Measurements from ENCODE around the gene HOXC4. TPM values are rescaled to one million over a fixed set of nuclear protein-coding genes. Genes with fewer than 3 reads are reported as not detected.

The HOXC4 gene
- polyA plus RNA-seq, 1 donor from 2014 or later = not detected

DNA sequence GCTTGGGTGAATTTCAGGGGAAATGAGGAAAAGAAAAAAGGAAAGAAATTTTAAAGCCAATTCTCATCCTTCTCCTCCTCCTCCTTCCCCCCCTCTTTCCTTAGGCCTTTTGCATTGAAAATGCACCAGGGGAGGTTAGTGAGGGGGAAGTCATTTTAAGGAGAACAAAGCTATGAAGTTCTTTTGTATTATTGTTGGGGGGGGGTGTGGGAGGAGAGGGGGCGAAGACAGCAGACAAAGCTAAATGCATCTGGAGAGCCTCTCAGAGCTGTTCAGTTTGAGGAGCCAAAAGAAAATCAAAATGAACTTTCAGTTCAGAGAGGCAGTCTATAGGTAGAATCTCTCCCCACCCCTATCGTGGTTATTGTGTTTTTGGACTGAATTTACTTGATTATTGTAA lies 1.9 kb downstream of the HOXC4 start:
- H3K9me3 ChIP-seq (ENCODE audit: low read length) = no peaks in the 10 kb centered on the region
- no peaks in the 10 kb centered on the region for H3F3A ChIP-seq (ENCODE audit: insufficient read depth, low read length, poor library complexity, severe bottlenecking)
- H3K27ac ChIP-seq (ENCODE audit: low read length) = no peak overlapping the region
- H3K4me3 ChIP-seq (ENCODE audit: low read length) = no peak overlapping the region
- H3K4me2 ChIP-seq (ENCODE audit: low read length) = no peak overlapping the region
- no peaks in the 10 kb centered on the region for H3K9me2 ChIP-seq (ENCODE audit: insufficient read depth, low read length)
- no peak overlapping the region for H2AFZ ChIP-seq (ENCODE audit: low read depth, low read length)
- H3K36me3 ChIP-seq (ENCODE audit: insufficient read depth, low read length) = no peaks in the 10 kb centered on the region
- no peak for TF ChIP-seq TAF1 (IDR thresholded peaks at IDR 0.05; ENCODE audit: low read depth)
- no peak for TF ChIP-seq SMC3 (conservative IDR thresholded peaks at IDR 0.05; ENCODE audit: poor library complexity)
- no peak for TF ChIP-seq EP300 (conservative IDR thresholded peaks at IDR 0.05; ENCODE audit: poor library complexity, severe bottlenecking)
- TF ChIP-seq POLR2AphosphoS5 (IDR thresholded peaks at IDR 0.05) = no peak
- TF ChIP-seq REST (IDR thresholded peaks at IDR 0.05; ENCODE audit: borderline replicate concordance) = no peak
- no peak for TF ChIP-seq EZH2 (IDR thresholded peaks at IDR 0.05; ENCODE audit: borderline replicate concordance, insufficient read depth, low read length, poor library complexity, severe bottlenecking)
- TF ChIP-seq RAD21 (conservative IDR thresholded peaks at IDR 0.05) = no peak
- TF ChIP-seq CTCF (IDR thresholded peaks at IDR 0.05; ENCODE audit: poor library complexity, severe bottlenecking) = no peak
- TF ChIP-seq MXI1 (conservative IDR thresholded peaks at IDR 0.05; ENCODE audit: poor library complexity, severe bottlenecking) = no peak
- H4K20me1 ChIP-seq (ENCODE audit: insufficient read depth) = no peaks in the 10 kb centered on the region
- H3K79me2 ChIP-seq (replicated peaks; ENCODE audit: insufficient read depth, low read length) = no peaks in the 10 kb centered on the region
- peaks cover 99% of the 10 kb centered on the region for H3K27me3 ChIP-seq (ENCODE audit: insufficient read depth, low read depth, low read length)
- no peak overlapping the region for H3K9ac ChIP-seq (ENCODE audit: low read length)

- Histone ChIP-seq H3K27me3 (ENCODE audit: insufficient read depth, low read depth, low read length) (peaks cover 99% of the 10 kb centered on the region), H3K4me2 (ENCODE audit: low read length) (no peak overlapping the region), H3K4me3 (ENCODE audit: low read length) (no peak overlapping the region)
Observed at GRCh38 chr12:54056110-54056509, 2.5 kb downstream of the HOXC4 start.

More at GRCh38 chr12:54056110-54056509, 2.5 kb downstream of the HOXC4 start:
- Histone ChIP-seq H4K20me1 (ENCODE audit: insufficient read depth) (no peaks in the 10 kb centered on the region), H3K9ac (ENCODE audit: low read length) (no peak overlapping the region), H3K9me2 (ENCODE audit: insufficient read depth, low read length) (no peaks in the 10 kb centered on the region), H3K36me3 (ENCODE audit: insufficient read depth, low read length) (no peaks in the 10 kb centered on the region), H3K9me3 (ENCODE audit: low read length) (no peaks in the 10 kb centered on the region), H2AFZ (ENCODE audit: low read depth, low read length) (no peak overlapping the region), H3K27ac (ENCODE audit: low read length) (no peak overlapping the region), H3K79me2 (replicated peaks; ENCODE audit: insufficient read depth, low read length) (no peaks in the 10 kb centered on the region), H3F3A (ENCODE audit: insufficient read depth, low read length, poor library complexity, severe bottlenecking) (no peaks in the 10 kb centered on the region)
- TF ChIP-seq RAD21 (conservative IDR thresholded peaks at IDR 0.05) (no peak), EZH2 (IDR thresholded peaks at IDR 0.05; ENCODE audit: borderline replicate concordance, insufficient read depth, low read length, poor library complexity, severe bottlenecking) (no peak), MXI1 (conservative IDR thresholded peaks at IDR 0.05; ENCODE audit: poor library complexity, severe bottlenecking) (no peak), TAF1 (IDR thresholded peaks at IDR 0.05; ENCODE audit: low read depth) (no peak), CTCF (IDR thresholded peaks at IDR 0.05; ENCODE audit: poor library complexity, severe bottlenecking) (no peak), REST (IDR thresholded peaks at IDR 0.05; ENCODE audit: borderline replicate concordance) (no peak), EP300 (conservative IDR thresholded peaks at IDR 0.05; ENCODE audit: poor library complexity, severe bottlenecking) (no peak), SMC3 (conservative IDR thresholded peaks at IDR 0.05; ENCODE audit: poor library complexity) (no peak), POLR2AphosphoS5 (IDR thresholded peaks at IDR 0.05) (no peak)
